ENCODE data around the gene MEIS2.

DNA sequence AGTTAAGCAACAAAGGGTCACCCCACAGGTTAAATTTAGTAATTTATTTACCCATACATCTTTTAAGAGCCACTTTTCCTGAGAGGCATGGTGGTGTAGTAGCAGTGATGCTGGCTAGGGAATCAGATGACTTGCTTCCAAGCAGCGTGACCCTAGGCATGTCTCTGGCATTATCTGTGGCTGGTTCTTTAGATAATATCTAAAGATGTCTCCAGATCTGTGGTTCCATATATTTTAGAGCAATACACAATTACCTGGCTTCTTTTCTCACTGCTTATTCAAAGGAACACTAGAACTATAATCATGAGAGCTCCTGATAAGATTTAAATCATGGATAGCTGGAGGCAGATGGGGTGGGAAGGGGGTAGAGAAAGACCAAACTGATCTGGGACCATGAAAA is 21.1 kb upstream of the MEIS2 start:
- TF ChIP-seq CTCF (conservative IDR thresholded peaks at IDR 0.05; ENCODE audit: low read length) (no peak), EZH2phosphoT487 (IDR thresholded peaks at IDR 0.05; ENCODE audit: borderline replicate concordance) (no peak)
